ENCODE measurements around the gene ZNF81. TPM values are rescaled to one million over a fixed set of nuclear protein-coding genes. Genes with fewer than 3 reads are reported as not detected.
A peak's percentile ranks its signal among the peaks of the same experiment; 100 is the strongest.

ZNF81 gene
- total and polyA plus RNA-seq, 11 donors, result 2.5 to 8.9 (median 6.8) TPM

DNA sequence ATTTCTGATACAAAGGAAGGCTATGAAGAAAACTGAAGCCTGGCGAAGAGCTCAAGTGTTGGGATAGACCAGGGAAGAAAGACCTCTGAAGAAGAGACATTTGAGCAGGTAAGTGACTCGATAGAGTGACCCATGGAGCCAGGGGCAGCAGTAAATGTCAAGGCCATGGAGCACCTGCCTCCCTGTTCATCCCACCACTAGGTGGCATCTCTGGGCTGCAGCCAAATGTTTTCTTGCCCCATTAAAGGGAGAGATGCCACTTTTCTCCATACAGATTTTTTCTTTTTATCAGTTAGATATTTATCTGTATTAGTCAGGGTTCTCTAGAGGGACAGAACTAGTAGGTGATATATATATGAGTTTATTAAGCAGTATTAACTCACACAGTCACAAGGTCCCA, 4.9 kb upstream of the ZNF81 start:
- Histone ChIP-seq H3K4me3 (no peak overlapping the region), H3K27ac (no peak overlapping the region), H3K27me3 (no peaks in the 10 kb centered on the region), H3K4me1 (peaks cover 0 to 6% (median 0%) of the 10 kb centered on the region in 12 donors), H3K36me3 (no peaks in the 10 kb centered on the region), H3K9me3 (no peaks in the 10 kb centered on the region)
- intact Hi-C loops (cut with DNase I), result loop anchor here in 7 of 10 donors (5.0 to 10.0 kb wide), 3 partner anchors 177 to 196 kb away; partner anchors contain the start of genes ELK1 (in 1 of the 7) and UXT (in 1 of the 7)
- ATAC-seq (no peak), DNase-seq (peak in 4 of 5 donors; percentile 21 to 48 (median 34))
- TF ChIP-seq POLR2A (IDR thresholded peaks at IDR 0.05), result no peak
- TF ChIP-seq, protein P1, sequence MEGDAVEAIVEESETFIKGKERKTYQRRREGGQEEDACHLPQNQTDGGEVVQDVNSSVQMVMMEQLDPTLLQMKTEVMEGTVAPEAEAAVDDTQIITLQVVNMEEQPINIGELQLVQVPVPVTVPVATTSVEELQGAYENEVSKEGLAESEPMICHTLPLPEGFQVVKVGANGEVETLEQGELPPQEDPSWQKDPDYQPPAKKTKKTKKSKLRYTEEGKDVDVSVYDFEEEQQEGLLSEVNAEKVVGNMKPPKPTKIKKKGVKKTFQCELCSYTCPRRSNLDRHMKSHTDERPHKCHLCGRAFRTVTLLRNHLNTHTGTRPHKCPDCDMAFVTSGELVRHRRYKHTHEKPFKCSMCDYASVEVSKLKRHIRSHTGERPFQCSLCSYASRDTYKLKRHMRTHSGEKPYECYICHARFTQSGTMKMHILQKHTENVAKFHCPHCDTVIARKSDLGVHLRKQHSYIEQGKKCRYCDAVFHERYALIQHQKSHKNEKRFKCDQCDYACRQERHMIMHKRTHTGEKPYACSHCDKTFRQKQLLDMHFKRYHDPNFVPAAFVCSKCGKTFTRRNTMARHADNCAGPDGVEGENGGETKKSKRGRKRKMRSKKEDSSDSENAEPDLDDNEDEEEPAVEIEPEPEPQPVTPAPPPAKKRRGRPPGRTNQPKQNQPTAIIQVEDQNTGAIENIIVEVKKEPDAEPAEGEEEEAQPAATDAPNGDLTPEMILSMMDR (IDR thresholded peaks at IDR 0.05), result peak; percentile 31 to 61 (median 52)
- whole genome bisulfite sequencing, 4 donors, result 43 to 50% (median 45%) methylated on average over 2 of the region's 2 CpGs

DNA sequence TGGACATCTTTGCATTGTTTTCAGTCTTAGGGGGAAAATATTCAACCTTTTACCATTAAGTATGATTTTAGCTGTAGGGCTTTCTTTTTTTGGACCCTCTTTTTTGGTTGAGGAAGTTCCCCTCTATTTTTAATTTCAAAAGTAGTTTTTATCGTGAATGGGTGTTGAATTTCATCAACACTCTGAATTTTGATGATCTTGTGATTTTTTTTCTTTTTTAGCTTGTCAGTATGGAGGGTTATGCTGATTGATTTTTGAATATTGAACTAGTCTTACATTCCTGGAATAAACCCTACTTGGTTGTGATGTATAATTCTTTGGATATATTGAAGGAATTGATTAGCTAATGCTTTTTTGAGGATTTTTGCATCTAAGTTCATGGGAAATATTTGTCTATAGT, 1.7 kb downstream of the ZNF81 start:
- Histone ChIP-seq H3K36me3 (peaks cover 0 to 3% (median 0%) of the 10 kb centered on the region in 9 donors), H3K4me3 (no peak overlapping the region), H3K27ac (no peak overlapping the region), H3K9me3 (no peaks in the 10 kb centered on the region), H3K27me3 (peaks cover 0 to 4% (median 0%) of the 10 kb centered on the region in 9 donors), H3K4me1 (peaks cover 0 to 15% (median 0%) of the 10 kb centered on the region in 12 donors)
- no peak for TF ChIP-seq POLR2A (IDR thresholded peaks at IDR 0.05)
- ATAC-seq (no peak), DNase-seq (no peak)
- intact Hi-C loops (cut with DNase I), result loop anchor here in 5 of 10 donors (5.0 to 10.0 kb wide), 4 partner anchors 181 to 186 kb away; partner anchors contain the start of genes UXT (in 2 of the 5) and ELK1 (in 1 of the 5)
- WGBS, 4 donors, result 43 to 82% (median 59%) methylated on average over 1 of the region's 1 CpG

DNA sequence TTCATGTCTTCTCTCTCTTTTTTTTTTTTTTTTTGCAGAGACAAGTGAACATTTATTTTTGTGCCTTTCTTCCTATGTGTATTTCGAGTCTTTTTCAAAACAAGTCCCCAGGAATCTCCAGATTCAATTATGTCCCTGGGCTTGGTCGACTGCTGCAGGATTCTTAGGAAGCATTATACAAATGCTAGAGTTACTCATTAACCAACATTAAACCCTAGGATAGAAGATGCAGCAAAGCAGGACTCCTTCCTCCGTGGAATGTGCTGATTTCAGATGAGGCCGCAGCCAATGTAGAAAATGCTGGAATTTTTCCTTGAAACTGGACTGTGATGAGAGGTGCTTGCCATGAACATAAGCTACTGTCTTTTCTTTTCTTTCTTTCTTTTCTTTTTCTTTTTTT, 3.4 kb downstream of the ZNF81 start:
- 66 to 92% (median 80%) methylated on average over 4 of the region's 4 CpGs for WGBS, 4 donors
- Histone ChIP-seq H3K36me3 (peaks cover 0 to 3% (median 0%) of the 10 kb centered on the region in 9 donors), H3K9me3 (no peaks in the 10 kb centered on the region), H3K4me1 (peaks cover 0 to 15% (median 0%) of the 10 kb centered on the region in 12 donors), H3K27me3 (peaks cover 0 to 4% (median 0%) of the 10 kb centered on the region in 9 donors), H3K4me3 (no peak overlapping the region), H3K27ac (no peak overlapping the region)
- ATAC-seq (no peak), DNase-seq (no peak)
- TF ChIP-seq, protein P1 (IDR thresholded peaks at IDR 0.05), result no peak
- TF ChIP-seq POLR2A (IDR thresholded peaks at IDR 0.05), result no peak
- intact Hi-C loops (cut with DNase I), result no loop called here

DNA sequence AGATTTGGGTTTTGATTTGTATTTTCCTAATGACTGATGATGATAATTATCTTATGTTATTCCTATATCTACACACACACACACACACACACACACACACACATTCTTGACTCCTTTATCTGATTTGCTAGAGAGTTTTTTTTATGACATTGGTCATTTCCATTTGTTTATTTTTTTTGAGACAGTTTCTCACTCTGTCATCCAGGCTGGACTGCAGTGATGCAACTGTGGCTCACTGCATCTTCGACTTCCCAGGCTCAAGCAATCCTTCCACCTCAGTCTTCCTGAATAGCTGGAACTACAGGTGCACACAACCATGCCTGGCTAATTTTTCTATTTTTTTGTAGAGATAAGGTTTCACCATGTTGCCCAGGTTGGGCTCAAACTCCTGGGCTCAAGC, 6.7 kb downstream of the ZNF81 start:
- TF ChIP-seq POLR2A (IDR thresholded peaks at IDR 0.05), result no peak
- TF ChIP-seq, protein P1 (IDR thresholded peaks at IDR 0.05), result no peak
- Histone ChIP-seq H3K36me3 (peaks cover 0 to 21% (median 15%) of the 10 kb centered on the region in 9 donors), H3K27me3 (peaks cover 0 to 4% (median 0%) of the 10 kb centered on the region in 9 donors), H3K4me3 (no peak overlapping the region), H3K9me3 (no peaks in the 10 kb centered on the region), H3K4me1 (peaks cover 0 to 6% (median 0%) of the 10 kb centered on the region in 12 donors), H3K27ac (no peak overlapping the region)
- WGBS, 4 donors, result 72 to 93% (median 87%) methylated on average over 1 of the region's 1 CpG
- intact Hi-C loops (cut with DNase I), result no loop called here
- DNase-seq, result no peak
- ATAC-seq, result no peak

DNA sequence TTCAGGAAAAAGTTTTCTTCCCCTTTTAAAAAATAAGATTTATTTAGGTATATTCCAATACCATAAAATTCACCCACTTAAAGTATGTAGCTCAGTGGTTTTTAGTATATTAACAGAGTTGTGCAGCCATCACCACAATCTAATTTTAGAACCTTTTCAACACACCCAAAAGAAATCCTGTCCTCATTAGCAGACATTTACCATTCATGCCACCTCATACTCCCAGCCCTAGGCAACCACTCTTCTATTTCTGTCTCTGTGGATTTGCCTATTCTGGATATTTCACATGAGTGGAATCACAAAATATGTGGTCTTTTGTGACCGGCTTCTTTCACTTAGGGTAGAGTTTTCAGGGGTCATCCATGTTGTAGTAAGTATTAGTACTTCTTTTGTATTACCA, 7.4 kb downstream of the ZNF81 start:
- no peak for DNase-seq
- H3K4me3 ChIP-seq, result no peak overlapping the region
- no peak for TF ChIP-seq POLR2A (IDR thresholded peaks at IDR 0.05)
- TF ChIP-seq, protein P1 (IDR thresholded peaks at IDR 0.05), result no peak
- peaks cover 0 to 6% (median 0%) of the 10 kb centered on the region in 12 donors for H3K4me1 ChIP-seq
- H3K27ac ChIP-seq, result peak overlapping the region in 2 of 12 donors; percentile 13 to 14
- H3K36me3 ChIP-seq, result peaks cover 0 to 29% (median 20%) of the 10 kb centered on the region in 9 donors
- WGBS, 4 donors, result 81 to 100% (median 92%) methylated on average over 1 of the region's 1 CpG
- no peaks in the 10 kb centered on the region for H3K27me3 ChIP-seq
- no peak for ATAC-seq
- intact Hi-C loops (cut with DNase I), result no loop called here
- H3K9me3 ChIP-seq, result no peaks in the 10 kb centered on the region
